ENCODE data around the gene CPNE7. TPM values are rescaled to one million over a fixed set of nuclear protein-coding genes. Genes with fewer than 3 reads are reported as not detected.

Gene CPNE7
- total and polyA plus RNA-seq, 2 of the 4 experiments (the other 2 are of a cell fraction) = 5.4 to 17.4 TPM

- no peak overlapping the region for H2BK120ac ChIP-seq (ENCODE audit: low read depth, low read length)
- no peak overlapping the region for H2AFZ ChIP-seq (replicated peaks; ENCODE audit: low read length, poor library complexity)
- H2BK5ac ChIP-seq (ENCODE audit: low read depth, low read length, poor library complexity, severe bottlenecking) = no peak overlapping the region
- H4K5ac ChIP-seq (ENCODE audit: low read depth, low read length) = no peak overlapping the region
- no peak overlapping the region for H2BK20ac ChIP-seq (ENCODE audit: low read depth, low read length)
- H3K9me3 ChIP-seq (ENCODE audit: control insufficient read depth, insufficient read depth, low read length) = no peaks in the 10 kb centered on the region
- H3K23ac ChIP-seq (ENCODE audit: low read depth, low read length) = no peak overlapping the region
- 0 out of 2 replicates have a peak, but pooled peaks cover 3% of the 10 kb centered on the region for H3K9me1 ChIP-seq (ENCODE audit: insufficient read depth, low read length)
- in situ Hi-C loops (cut with MboI; ENCODE audit: low sequenced_read_pairs) (no loop called here), dilution Hi-C loops (cut with HindIII; ENCODE audit: low sequenced_read_pairs, unreplicated experiment) (no loop called here), intact Hi-C loops (cut with micrococcal nuclease) (no loop called here)
- no peak overlapping the region for H4K91ac ChIP-seq (ENCODE audit: insufficient read depth, low read depth, low read length)
- H2AK5ac ChIP-seq (ENCODE audit: low read depth, low read length) = no peak overlapping the region
- no peak overlapping the region for H4K8ac ChIP-seq (ENCODE audit: low read depth in 2 of 2, low read length in 2 of 2)
- no peak overlapping the region for H3K27ac ChIP-seq (ENCODE audit: insufficient read depth, low read length)
- ATAC-seq (ENCODE audit: low read depth) (no peak), DNase-seq (no peak)
- H2AK9ac ChIP-seq (replicated peaks; ENCODE audit: low read depth, low read length, poor library complexity) = no peak overlapping the region
- no peak overlapping the region for H3K4me3 ChIP-seq (ENCODE audit: insufficient read depth, low read depth, low read length)
- H2BK15ac ChIP-seq (ENCODE audit: low read depth, low read length) = no peak overlapping the region
- no peak overlapping the region for H3K4ac ChIP-seq (ENCODE audit: low read depth, low read length)
- H3K56ac ChIP-seq (ENCODE audit: extremely low read depth, insufficient read depth, low read length) = no peak overlapping the region
- no CpG with 5 or more reads among the region's 1 CpG for WGBS, 2 experiments (ENCODE audit: extremely low coverage in 2 of 2, insufficient read length in 1 of 2)
- peaks cover 6% of the 10 kb centered on the region; the same call in 1 of the 2 replicates for H4K20me1 ChIP-seq (ENCODE audit: insufficient read depth, low read length)
- no peak overlapping the region for H3K14ac ChIP-seq (replicated peaks; ENCODE audit: low read depth, low read length)
- peaks cover 6% of the 10 kb centered on the region; the same call in 1 of the 2 replicates for H3K27me3 ChIP-seq (ENCODE audit: control insufficient read depth, insufficient read depth, low read length)
- no TSS peak for BruUV-seq (replicated peaks)
- no peaks in the 10 kb centered on the region for H3K36me3 ChIP-seq (ENCODE audit: control insufficient read depth, insufficient read depth, low read length)
- no peak overlapping the region for H3K9ac ChIP-seq (ENCODE audit: low read depth, low read length)
- ChIA-PET CTCF (no interaction called here), POLR2A (ENCODE audit: unreplicated experiment) (interaction anchor here (1.2 kb wide), 1 partner anchor 46 kb away, joined by 3 read pairs; no protein-coding TSS in a partner anchor)
- H3K4me1 ChIP-seq (ENCODE audit: control insufficient read depth, insufficient read depth, low read length) = no peaks in the 10 kb centered on the region
- no peak overlapping the region for H3K4me2 ChIP-seq (ENCODE audit: low read depth, low read length)
- TF ChIP-seq ELK1 (IDR thresholded peaks at IDR 0.05; ENCODE audit: borderline replicate concordance, low read depth, low read length) (no peak), MXI1 (IDR thresholded peaks at IDR 0.05; ENCODE audit: borderline replicate concordance, low read depth, low read length) (no peak)
- H3K18ac ChIP-seq (ENCODE audit: low read depth, low read length) = no peak overlapping the region
- H3K79me1 ChIP-seq (ENCODE audit: low read depth in 1 of 2, low read length in 2 of 2) = no peaks in the 10 kb centered on the region
These were observed 34.5 kb downstream of the CPNE7 start for GRCh38 chr16:89610108-89610453.
